Kidney epithelial cell (primary cell): ENCODE measurements around the gene BCL2L2. TPM values are rescaled to one million over a fixed set of nuclear protein-coding genes. Genes with fewer than 3 reads are reported as not detected.
A peak's percentile ranks its signal among the peaks of the same experiment; 100 is the strongest.
"Not testable (repeated sequence)": the region's sequence is repeated elsewhere in the genome, so short reads cannot be mapped to it uniquely, and the experiment has no call there.

Experiments
- DNase-seq: peaks from one replicate; pipeline ENCODE4 v3.0.0-alpha.2; 2010; ENCODE audit warnings: low read depth
- H3K27me3 ChIP-seq: 2 replicates; pipeline ENCODE4 v1.6.0; 2011; ENCODE audit warnings: low read length; ENCODE audit not compliant: control insufficient read depth, insufficient read depth
- H3K36me3 ChIP-seq: 2 replicates; pipeline ENCODE4 v1.5.1; 2011; ENCODE audit warnings: low read length; ENCODE audit not compliant: control insufficient read depth, insufficient read depth
- H3K4me3 ChIP-seq: 2 replicates; pipeline ENCODE4 v1.5.1; 2011; ENCODE audit warnings: low read depth, mild to moderate bottlenecking, control low read depth, low read length
- total RNA-seq: library from RNA; depleted of rRNA; stranded (reverse); fragments of >200 nt; gene quantifications from 2 replicates; pipeline ENCODE4 v1.2.3, GENCODE V29; 2015
- TF ChIP-seq, protein P1 (sequence below): IDR thresholded peaks from 2 replicates; pipeline ENCODE4 v1.5.1; 2011; ENCODE audit warnings: mild to moderate bottlenecking, moderate library complexity, low read length, control low read depth, inconsistent platforms; ENCODE audit not compliant: insufficient read depth, poor library complexity, severe bottlenecking

The BCL2L2 gene
- total RNA-seq, 1 donor from 2014 or later = 16.2 TPM

DNA sequence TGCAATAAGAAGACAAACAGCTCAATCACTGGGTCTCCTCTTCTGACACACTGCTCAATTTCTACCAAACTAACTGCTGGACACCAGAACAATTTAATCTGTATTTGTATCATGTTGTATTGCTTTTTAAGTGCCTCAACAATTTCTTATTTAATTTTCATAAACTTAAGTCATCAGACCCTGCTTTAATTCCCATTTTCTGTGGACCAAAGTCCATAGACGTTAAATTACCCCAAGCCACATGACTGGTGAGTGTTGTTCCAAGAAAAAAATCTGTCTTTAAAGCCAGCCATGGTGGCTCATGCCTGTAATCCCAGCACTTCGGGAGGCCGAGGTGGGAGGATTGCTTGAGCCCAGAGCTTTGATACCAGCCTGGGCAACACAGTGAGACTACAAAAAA lies 29.4 kb upstream of the BCL2L2 start:
- no peaks in the 10 kb centered on the region for H3K36me3 ChIP-seq
- TF ChIP-seq, protein P1, sequence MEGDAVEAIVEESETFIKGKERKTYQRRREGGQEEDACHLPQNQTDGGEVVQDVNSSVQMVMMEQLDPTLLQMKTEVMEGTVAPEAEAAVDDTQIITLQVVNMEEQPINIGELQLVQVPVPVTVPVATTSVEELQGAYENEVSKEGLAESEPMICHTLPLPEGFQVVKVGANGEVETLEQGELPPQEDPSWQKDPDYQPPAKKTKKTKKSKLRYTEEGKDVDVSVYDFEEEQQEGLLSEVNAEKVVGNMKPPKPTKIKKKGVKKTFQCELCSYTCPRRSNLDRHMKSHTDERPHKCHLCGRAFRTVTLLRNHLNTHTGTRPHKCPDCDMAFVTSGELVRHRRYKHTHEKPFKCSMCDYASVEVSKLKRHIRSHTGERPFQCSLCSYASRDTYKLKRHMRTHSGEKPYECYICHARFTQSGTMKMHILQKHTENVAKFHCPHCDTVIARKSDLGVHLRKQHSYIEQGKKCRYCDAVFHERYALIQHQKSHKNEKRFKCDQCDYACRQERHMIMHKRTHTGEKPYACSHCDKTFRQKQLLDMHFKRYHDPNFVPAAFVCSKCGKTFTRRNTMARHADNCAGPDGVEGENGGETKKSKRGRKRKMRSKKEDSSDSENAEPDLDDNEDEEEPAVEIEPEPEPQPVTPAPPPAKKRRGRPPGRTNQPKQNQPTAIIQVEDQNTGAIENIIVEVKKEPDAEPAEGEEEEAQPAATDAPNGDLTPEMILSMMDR = no peak
- H3K27me3 ChIP-seq = no peaks in the 10 kb centered on the region
- H3K4me3 ChIP-seq = no peak overlapping the region
- no peak for DNase-seq

DNA sequence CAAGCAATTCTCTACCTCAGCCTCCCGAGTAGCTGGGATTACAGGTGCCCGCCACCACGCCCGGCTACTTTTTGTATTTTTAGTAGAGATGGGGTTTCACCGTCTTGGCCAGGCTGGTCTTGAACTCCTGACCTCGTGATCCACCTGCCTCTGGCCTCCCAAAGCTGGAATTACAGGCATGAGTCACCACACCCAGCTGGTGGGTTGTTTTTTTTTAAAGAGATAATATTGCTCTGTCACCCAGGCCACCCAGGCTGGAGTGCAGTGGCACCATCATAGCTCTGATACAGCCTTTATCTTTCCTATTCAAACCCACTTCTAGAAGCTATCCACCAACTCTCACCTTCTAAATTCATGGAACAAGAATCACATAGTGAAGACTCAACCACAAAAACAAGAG lies 28.7 kb upstream of the BCL2L2 start:
- H3K36me3 ChIP-seq, DNase-seq, H3K4me3 ChIP-seq, H3K27me3 ChIP-seq: not testable (repeated sequence)

DNA sequence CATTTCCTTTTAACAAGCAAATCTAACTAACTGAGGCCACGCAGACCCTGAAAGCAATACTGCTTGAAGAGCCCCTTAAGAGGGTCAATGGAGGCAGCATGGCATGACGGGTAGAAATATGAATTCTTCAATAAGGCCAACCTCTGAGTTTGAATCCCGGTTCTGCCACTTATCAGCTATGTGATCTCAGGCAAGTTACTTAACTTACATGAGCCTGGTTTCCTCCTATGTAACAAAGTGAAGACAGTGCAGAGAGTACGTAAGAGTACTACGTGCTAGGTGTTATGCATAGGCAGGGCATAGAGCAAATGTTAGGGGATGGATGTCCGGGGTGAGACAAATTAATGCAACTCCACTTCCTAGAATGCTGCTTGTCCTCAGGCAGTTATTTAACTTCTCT lies 25.4 kb upstream of the BCL2L2 start:
- Histone ChIP-seq H3K36me3 (no peaks in the 10 kb centered on the region), H3K4me3 (no peak overlapping the region), H3K27me3 (no peaks in the 10 kb centered on the region)
- TF ChIP-seq, protein P1 = no peak
- no peak for DNase-seq

DNA sequence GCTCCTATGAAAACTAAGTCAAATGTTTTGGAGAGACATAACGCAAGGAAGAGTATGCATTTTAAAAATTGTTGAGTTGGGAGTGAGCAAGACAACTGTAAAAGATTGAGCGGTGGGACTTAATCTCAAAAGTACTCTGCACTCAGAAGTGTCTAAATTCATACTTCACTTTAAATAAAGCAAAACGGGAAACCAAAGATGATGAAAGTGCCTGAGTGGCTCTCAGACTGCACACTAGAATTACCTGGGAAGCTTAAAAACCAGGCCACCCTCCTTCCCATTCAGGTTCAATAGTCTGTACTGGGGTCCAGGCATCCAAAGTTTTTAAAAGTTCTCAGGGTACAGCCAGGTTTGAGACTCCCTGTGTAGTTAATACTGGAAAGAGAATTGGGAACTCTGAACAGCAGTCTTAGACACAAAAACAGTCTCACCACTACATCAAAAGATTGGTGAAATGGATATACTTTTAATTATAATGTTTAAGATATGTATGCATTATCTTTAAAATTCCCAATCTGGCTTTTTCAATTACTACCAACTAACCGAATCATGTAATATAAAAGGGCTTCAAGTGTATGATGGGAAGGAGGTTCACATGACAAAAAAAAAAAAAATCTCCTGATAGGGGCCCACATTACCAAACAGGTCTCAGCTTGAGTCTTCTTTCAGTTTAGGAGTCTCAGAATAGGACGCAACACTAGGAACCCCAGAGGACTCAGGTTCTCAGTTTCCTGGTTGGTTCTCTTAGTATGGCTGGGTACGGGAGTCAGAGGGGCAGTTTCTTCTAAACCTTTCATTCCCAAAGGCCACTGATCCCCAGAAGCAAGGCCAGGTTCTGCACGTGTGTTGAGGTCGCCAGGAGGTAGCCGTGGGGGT lies 21.7 kb upstream of the BCL2L2 start:
- no peak for DNase-seq
- TF ChIP-seq, protein P1 = no peak
- Histone ChIP-seq H3K27me3 (no peaks in the 10 kb centered on the region), H3K4me3 (peak overlapping the region; percentile 63), H3K36me3 (no peaks in the 10 kb centered on the region)

DNA sequence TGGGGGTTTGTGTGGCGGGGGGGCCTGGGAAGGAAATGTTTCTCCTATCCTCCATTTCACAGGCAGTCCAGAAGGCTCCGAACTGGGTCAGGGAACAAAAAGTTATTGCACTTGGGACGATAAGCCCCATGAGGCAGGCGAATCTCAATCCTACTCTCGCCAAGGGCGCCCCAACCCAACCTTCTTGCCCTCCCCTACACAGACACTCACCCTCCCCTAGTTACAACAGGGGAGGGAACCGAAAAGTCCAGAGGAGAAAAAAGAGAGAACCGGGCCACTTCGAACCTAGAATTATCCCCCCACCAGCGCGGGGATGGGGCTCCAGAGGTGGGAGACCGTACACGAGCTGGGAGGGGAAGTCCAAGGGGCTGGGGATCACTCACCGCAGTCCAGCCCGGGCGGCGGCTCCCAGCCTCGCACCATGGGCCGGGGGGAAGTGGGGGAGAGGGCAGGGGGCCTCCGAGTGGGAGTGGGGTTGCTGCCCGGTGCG lies 21.1 kb upstream of the BCL2L2 start:
- Histone ChIP-seq H3K4me3 (peak overlapping the region; percentile 63), H3K36me3 (no peaks in the 10 kb centered on the region), H3K27me3 (no peaks in the 10 kb centered on the region)
- TF ChIP-seq, protein P1 = no peak
- DNase-seq = no peak

DNA sequence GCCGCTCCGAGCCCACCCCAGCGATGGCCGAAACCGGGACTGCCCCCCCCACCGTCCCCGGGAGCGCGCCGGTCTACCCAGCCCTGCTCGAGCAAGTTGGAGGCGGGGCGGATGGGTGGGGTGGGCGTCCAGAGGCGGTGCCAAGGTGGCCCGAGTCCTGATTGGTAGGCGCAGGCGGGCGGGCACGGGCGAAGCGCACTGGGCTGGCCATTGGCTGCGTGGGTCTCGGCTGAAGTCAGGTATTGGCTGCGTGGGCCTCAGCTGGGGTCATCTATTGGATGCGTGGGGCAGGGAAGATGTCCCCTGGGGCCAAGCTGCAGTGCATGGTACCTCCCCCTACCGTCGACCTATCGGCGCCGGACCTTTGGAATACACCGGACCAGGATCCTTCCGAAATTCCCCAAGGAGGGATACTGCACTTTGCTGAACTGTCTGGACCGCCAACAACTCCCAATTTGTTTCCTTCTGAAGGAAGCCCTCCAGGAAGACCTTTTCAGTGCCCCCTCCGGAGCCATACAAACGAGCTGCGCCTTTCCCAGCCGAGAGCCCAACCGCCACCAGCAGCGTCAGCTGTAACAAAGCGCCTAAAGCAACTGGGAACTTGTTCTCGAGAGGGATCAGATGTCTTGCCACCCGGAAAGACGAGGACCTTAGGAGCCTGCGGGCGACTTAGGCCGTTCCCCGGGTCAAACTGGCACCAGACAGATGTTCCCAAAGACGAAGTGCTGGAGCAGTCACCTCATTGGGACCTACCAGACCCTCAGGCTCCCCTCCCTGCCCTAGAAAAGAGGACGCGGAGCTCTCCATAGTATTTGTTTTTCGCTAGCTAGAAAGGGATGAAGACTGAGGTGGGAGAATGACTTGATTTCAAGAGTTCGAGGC lies 20.4 kb upstream of the BCL2L2 start, which contains the start of gene HOMEZ:
TSS of gene HOMEZ (minus strand) at position 113 of the 882 bp plus-strand sequence. CDS start 180 bp downstream, outside the sequence.
- peak; percentile 89 for DNase-seq
- no peaks in the 10 kb centered on the region for H3K27me3 ChIP-seq
- TF ChIP-seq, protein P1 = no peak

More for the DNA sequence above, 20.4 kb upstream of the BCL2L2 start, which contains the start of gene HOMEZ:
- peak within 1 kb of the TSS; percentile 63 for H3K4me3 ChIP-seq
- no peaks in the 10 kb centered on the region for H3K36me3 ChIP-seq
